ENCODE measurements around the gene SP1.

The SP1 gene

DNA sequence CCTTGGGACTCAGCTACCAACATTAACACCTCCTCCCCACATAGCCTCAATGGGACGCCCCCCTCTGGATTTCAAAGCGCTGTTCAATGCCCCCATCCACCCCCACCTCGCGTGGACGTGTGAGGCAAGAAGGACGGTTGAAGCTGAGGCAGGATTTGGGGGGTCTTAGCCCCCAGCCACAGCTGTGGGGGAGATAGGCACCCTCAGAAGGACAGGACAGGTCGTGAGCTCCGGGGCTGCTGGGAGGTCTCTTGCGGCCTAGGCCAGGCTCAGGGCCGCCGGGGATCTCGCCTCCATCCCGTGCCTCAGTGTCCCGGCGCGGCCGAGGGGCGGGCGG, 35.5 kb upstream of the SP1 start:
- no peaks in the 10 kb centered on the region for H3K36me3 ChIP-seq (ENCODE audit: control insufficient read depth in 4 of 4, insufficient read depth in 4 of 4, low read length in 3 of 4)
- no peak overlapping the region for H3K27ac ChIP-seq (ENCODE audit: insufficient read depth in 1 of 2, low read depth in 1 of 2, low read length in 2 of 2, poor library complexity in 1 of 2, severe bottlenecking in 2 of 2)
- POLR2A ChIA-PET = interaction anchor here (0.6 to 1.7 kb wide), 4 partner anchors 19 to 84 kb away, joined by 3 to 16 read pairs (median 4); no protein-coding TSS in a partner anchor
- peak overlapping the region in 5 of 7 experiments; percentile 25 to 91 (median 45) for H3K4me3 ChIP-seq (ENCODE audit: control insufficient read depth in 1 of 7, extremely low read depth in 1 of 7, insufficient read depth in 4 of 7, low read depth in 2 of 7, low read length in 6 of 7)
- WGBS (ENCODE audit: insufficient coverage) = no CpG with 5 or more reads among the region's 19 CpGs
- H3K4me1 ChIP-seq (ENCODE audit: control extremely low read depth in 1 of 4, control insufficient read depth in 4 of 4, insufficient read depth in 4 of 4, low read length in 3 of 4) = peaks cover 0 to 22% (median 17%) of the 10 kb centered on the region in 4 experiments
- CTCF ChIA-PET = interaction anchor here (0.8 to 15.7 kb wide), 21 partner anchors 16 to 185 kb away, joined by 3 to 489 read pairs (median 7); partner anchors contain the start of genes AAAS, AMHR2, PFDN5 and SP7
- H3K27me3 ChIP-seq (replicated peaks in 2 of 5; ENCODE audit: control insufficient read depth in 4 of 5, insufficient read depth in 5 of 5, low read length in 4 of 5) = peaks cover 0 to 3% (median 0%) of the 10 kb centered on the region in 5 experiments
- no peaks in the 10 kb centered on the region for H3K9me3 ChIP-seq (ENCODE audit: control extremely low read depth in 1 of 5, control insufficient read depth in 4 of 5, insufficient read depth in 2 of 5, low read depth in 1 of 5, low read length in 4 of 5)
- peak in 1 of 3 donors; percentile 37 for DNase-seq

DNA sequence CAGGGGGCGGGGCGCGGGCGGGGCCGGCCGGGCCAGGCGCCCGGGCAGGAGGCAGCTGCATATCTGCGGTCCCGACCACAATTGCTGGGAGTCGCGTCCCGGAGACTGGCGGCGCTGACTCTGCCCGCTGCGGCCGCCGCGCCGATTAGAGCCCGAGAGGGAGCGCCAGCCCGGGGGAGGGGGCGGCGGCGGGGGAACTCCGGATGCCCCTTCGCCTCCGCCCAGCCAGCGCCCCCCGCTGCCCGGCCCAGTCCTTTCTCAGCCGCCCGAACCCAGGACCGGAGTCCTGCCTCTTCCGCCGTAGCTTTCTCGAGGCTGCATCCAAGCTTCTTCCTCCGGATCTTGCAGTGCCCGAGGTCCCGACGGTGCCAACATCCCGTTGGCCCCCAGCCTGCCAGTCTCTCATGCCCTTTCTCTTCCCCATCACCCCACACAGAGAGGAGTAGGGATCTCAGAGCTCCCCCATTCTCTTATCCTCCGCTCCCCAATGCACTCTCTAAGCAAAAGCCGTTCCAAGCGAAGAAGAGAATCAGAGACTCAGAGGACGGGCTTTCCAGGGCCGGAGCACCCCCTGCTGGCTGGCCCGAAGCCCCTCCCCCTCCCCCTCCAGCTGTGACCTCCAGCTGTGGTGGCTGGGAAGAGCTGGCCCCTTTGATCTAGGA, 35.0 kb upstream of the SP1 start:
- ChIA-PET CTCF (interaction anchor here (0.7 to 15.7 kb wide), 32 partner anchors 9 to 185 kb away, joined by 3 to 489 read pairs (median 5); partner anchors contain the start of genes AAAS, AMHR2, MYG1 and PFDN5), POLR2A (interaction anchor here (0.6 to 1.7 kb wide), 7 partner anchors 19 to 148 kb away, joined by 3 to 16 read pairs (median 4); partner anchors contain the start of gene AAAS)
- no peaks in the 10 kb centered on the region for H3K9me3 ChIP-seq (ENCODE audit: control extremely low read depth in 1 of 5, control insufficient read depth in 4 of 5, insufficient read depth in 2 of 5, low read depth in 1 of 5, low read length in 4 of 5)
- WGBS (ENCODE audit: insufficient coverage) = 0% methylated on average over 25 of the region's 50 CpGs
- no peaks in the 10 kb centered on the region for H3K36me3 ChIP-seq (ENCODE audit: control insufficient read depth in 4 of 4, insufficient read depth in 4 of 4, low read length in 3 of 4)
- no peak overlapping the region for H3K27ac ChIP-seq (ENCODE audit: insufficient read depth in 1 of 2, low read depth in 1 of 2, low read length in 2 of 2, poor library complexity in 1 of 2, severe bottlenecking in 2 of 2)
- H3K27me3 ChIP-seq (replicated peaks in 2 of 5; ENCODE audit: control insufficient read depth in 4 of 5, insufficient read depth in 5 of 5, low read length in 4 of 5) = peaks cover 0 to 2% (median 0%) of the 10 kb centered on the region in 5 experiments
- H3K4me3 ChIP-seq (ENCODE audit: control insufficient read depth in 1 of 7, extremely low read depth in 1 of 7, insufficient read depth in 4 of 7, low read depth in 2 of 7, low read length in 6 of 7) = peak overlapping the region; percentile 45 to 91 (median 77)
- DNase-seq = peak; percentile 79 to 82 (median 80)
- H3K4me1 ChIP-seq (ENCODE audit: control extremely low read depth in 1 of 4, control insufficient read depth in 4 of 4, insufficient read depth in 4 of 4, low read length in 3 of 4) = peaks cover 0 to 22% (median 17%) of the 10 kb centered on the region in 4 experiments

DNA sequence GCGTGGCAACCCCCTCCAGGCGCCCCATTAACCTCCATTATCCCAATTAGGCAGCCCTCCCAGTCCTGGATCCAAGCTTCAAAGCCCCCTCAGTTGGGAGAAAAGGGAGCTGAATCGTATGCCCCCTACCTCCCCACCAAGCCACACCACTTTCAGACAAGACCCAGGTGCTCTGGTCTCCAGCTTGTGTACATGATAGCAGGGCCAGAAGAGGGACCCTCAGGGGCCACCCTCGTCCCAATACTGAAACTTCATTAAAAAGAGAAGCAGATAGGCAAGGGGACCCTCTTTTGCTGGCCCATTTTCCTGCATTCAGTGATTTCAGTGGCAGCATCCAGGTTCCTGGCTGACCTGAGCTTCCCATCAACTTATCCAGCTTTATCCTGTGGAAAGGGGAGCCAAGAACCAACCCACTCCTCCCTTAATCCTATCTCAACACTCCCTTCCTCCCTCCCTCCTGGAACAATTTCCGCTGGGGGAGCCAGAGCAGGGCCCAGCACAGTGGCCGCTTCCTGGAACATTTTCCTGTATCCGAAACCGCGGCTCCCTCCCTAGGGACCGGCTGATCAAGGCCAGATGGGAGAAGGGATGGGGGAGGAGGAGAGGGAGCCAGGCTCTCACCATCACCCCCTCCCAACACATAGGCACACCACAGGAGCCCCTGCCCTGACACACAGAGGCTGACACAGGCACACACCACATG, 34.3 kb upstream of the SP1 start:
- CTCF ChIA-PET = interaction anchor here (0.6 to 15.7 kb wide), 35 partner anchors 8 to 186 kb away, joined by 3 to 489 read pairs (median 5); partner anchors contain the start of genes AAAS, AMHR2, MYG1 and PFDN5
- Histone ChIP-seq H3K9me3 (ENCODE audit: control extremely low read depth in 1 of 5, control insufficient read depth in 4 of 5, insufficient read depth in 2 of 5, low read depth in 1 of 5, low read length in 4 of 5) (no peaks in the 10 kb centered on the region), H3K27ac (ENCODE audit: insufficient read depth in 1 of 2, low read depth in 1 of 2, low read length in 2 of 2, poor library complexity in 1 of 2, severe bottlenecking in 2 of 2) (no peak overlapping the region), H3K4me1 (ENCODE audit: control extremely low read depth in 1 of 4, control insufficient read depth in 4 of 4, insufficient read depth in 4 of 4, low read length in 3 of 4) (peaks cover 0 to 22% (median 17%) of the 10 kb centered on the region in 4 experiments), H3K36me3 (ENCODE audit: control insufficient read depth in 4 of 4, insufficient read depth in 4 of 4, low read length in 3 of 4) (no peaks in the 10 kb centered on the region), H3K27me3 (replicated peaks in 2 of 5; ENCODE audit: control insufficient read depth in 4 of 5, insufficient read depth in 5 of 5, low read length in 4 of 5) (peaks cover 0 to 2% (median 0%) of the 10 kb centered on the region in 5 experiments), H3K4me3 (ENCODE audit: control insufficient read depth in 1 of 7, extremely low read depth in 1 of 7, insufficient read depth in 4 of 7, low read depth in 2 of 7, low read length in 6 of 7) (peak overlapping the region in 6 of 7 experiments; percentile 70 to 91 (median 78))
- DNase-seq = no peak
- POLR2A ChIA-PET = interaction anchor here (1.0 to 1.7 kb wide), 5 partner anchors 20 to 148 kb away, joined by 3 to 16 read pairs (median 4); partner anchors contain the start of gene AAAS
- 60% methylated on average over 1 of the region's 10 CpGs for WGBS (ENCODE audit: insufficient coverage)

DNA sequence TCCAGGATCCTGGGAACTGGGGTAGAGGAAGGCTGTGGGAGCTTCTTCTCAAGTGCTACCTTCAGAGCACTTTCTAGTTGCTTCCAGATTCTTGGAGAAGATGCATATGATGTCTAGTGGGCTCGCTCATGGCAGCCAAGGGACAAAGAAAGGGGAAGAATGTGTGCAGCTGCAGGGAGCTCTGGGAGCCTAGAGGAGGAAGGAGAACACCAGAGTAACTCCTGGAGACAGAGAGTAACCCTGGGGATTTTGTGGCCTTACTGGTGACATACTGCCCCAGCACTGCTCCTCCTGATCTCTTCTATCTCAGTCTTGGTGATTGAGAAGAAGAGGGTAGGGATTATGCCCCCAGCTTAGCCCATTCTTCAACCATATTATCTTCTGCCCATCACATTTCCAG, 33.5 kb upstream of the SP1 start:
- CTCF ChIA-PET = interaction anchor here (0.6 to 15.7 kb wide), 15 partner anchors 8 to 163 kb away, joined by 3 to 489 read pairs (median 5); partner anchors contain the start of genes AAAS, AMHR2, PFDN5 and SP7

DNA sequence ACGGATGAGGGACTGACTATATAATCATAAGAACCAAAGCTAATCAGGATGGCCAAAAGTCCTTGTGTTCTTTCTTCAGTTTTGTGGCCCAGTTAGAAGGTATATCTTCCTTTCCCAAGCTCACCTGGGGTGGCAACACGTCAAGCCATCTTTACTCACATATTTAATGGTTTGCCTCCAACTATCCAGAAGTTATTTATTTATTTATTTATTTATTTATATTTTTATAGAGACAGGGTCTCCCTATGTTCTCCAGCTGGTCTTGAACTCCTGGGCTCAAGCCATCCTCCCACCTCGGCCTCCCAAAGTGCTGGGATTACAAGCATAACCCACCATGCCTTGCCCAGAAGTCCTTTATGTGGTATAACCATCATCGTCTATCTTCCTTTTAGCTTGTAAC, 32.1 kb upstream of the SP1 start:
- no peak for DNase-seq
- ChIA-PET CTCF (interaction anchor here (0.5 to 15.7 kb wide), 9 partner anchors 7 to 120 kb away, joined by 3 to 489 read pairs (median 3); partner anchors contain the start of genes AAAS, AMHR2 and SP7), POLR2A (no interaction called here)
- H3K4me3 ChIP-seq (ENCODE audit: control insufficient read depth in 1 of 7, extremely low read depth in 1 of 7, insufficient read depth in 4 of 7, low read depth in 2 of 7, low read length in 6 of 7) = no peak overlapping the region
- 100% methylated on average over 2 of the region's 4 CpGs for WGBS (ENCODE audit: insufficient coverage)
- H3K9me3 ChIP-seq (ENCODE audit: control extremely low read depth in 1 of 5, control insufficient read depth in 4 of 5, insufficient read depth in 2 of 5, low read depth in 1 of 5, low read length in 4 of 5) = no peaks in the 10 kb centered on the region
- H3K27ac ChIP-seq (ENCODE audit: insufficient read depth in 1 of 2, low read depth in 1 of 2, low read length in 2 of 2, poor library complexity in 1 of 2, severe bottlenecking in 2 of 2) = no peak overlapping the region
- peaks cover 1 to 25% (median 19%) of the 10 kb centered on the region in 4 experiments for H3K4me1 ChIP-seq (ENCODE audit: control extremely low read depth in 1 of 4, control insufficient read depth in 4 of 4, insufficient read depth in 4 of 4, low read length in 3 of 4)
- H3K36me3 ChIP-seq (ENCODE audit: control insufficient read depth in 4 of 4, insufficient read depth in 4 of 4, low read length in 3 of 4) = no peaks in the 10 kb centered on the region
- peaks cover 0 to 2% (median 0%) of the 10 kb centered on the region in 5 experiments for H3K27me3 ChIP-seq (replicated peaks in 2 of 5; ENCODE audit: control insufficient read depth in 4 of 5, insufficient read depth in 5 of 5, low read length in 4 of 5)

More for the DNA sequence above, 33.5 kb upstream of the SP1 start:
- no peaks in the 10 kb centered on the region for H3K36me3 ChIP-seq (ENCODE audit: control insufficient read depth in 4 of 4, insufficient read depth in 4 of 4, low read length in 3 of 4)
- H3K9me3 ChIP-seq (ENCODE audit: control extremely low read depth in 1 of 5, control insufficient read depth in 4 of 5, insufficient read depth in 2 of 5, low read depth in 1 of 5, low read length in 4 of 5) = no peaks in the 10 kb centered on the region
- H3K27me3 ChIP-seq (replicated peaks in 2 of 5; ENCODE audit: control insufficient read depth in 4 of 5, insufficient read depth in 5 of 5, low read length in 4 of 5) = peaks cover 0 to 2% (median 0%) of the 10 kb centered on the region in 5 experiments
- no peak overlapping the region for H3K27ac ChIP-seq (ENCODE audit: insufficient read depth in 1 of 2, low read depth in 1 of 2, low read length in 2 of 2, poor library complexity in 1 of 2, severe bottlenecking in 2 of 2)
- DNase-seq = no peak
- 90% methylated on average over 1 of the region's 1 CpG for WGBS (ENCODE audit: insufficient coverage)
- POLR2A ChIA-PET = no interaction called here
- H3K4me3 ChIP-seq (ENCODE audit: control insufficient read depth in 1 of 7, extremely low read depth in 1 of 7, insufficient read depth in 4 of 7, low read depth in 2 of 7, low read length in 6 of 7) = no peak overlapping the region
- H3K4me1 ChIP-seq (ENCODE audit: control extremely low read depth in 1 of 4, control insufficient read depth in 4 of 4, insufficient read depth in 4 of 4, low read length in 3 of 4) = peaks cover 0 to 22% (median 17%) of the 10 kb centered on the region in 4 experiments

DNA sequence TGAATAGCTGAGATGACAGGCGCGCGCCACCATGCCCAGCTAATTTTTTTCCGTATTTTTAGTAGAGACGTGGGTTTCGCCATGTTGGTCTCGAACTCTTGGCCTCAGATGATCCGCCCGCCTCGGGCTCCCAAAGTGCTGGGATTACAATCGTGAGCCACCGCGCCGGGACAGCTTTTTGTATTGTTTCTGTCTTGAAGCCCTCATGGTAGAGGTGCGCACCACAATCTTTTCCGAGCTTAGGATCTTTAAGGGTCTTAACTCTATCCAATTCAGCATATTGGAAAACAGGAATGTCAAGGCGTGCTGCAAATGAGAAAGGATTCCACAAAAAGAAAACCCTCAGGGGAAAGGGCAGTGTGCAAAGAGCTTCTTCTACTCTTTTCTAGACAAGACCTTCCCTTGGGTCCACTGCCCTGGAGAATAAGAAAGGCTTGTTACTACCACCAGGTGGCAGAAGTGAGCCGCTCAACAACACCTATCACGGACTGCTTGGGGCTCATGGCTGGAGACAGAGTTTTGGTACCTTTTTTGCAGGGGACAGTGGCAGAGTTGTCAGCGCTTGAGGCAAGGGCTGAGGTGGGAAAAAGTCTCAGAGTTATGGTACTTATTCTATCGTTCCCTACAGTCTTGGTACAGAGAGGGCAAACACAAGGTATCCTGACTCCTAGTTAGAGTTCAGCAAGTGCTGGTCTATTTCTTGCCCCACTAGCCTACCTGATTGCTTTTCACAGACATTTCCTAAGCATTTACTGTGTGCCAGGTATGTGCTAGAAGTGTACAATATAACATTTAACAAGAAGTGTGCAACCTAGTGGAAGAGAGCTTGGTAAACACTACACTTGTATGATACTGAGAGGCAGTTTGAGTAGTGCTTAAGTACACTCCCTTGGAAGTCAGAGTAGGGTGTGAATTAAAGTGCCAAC, 27.4 kb upstream of the SP1 start:
- no peaks in the 10 kb centered on the region for H3K27me3 ChIP-seq (replicated peaks in 2 of 5; ENCODE audit: control insufficient read depth in 4 of 5, insufficient read depth in 5 of 5, low read length in 4 of 5)
- ChIA-PET CTCF (interaction anchor here (0.5 to 15.7 kb wide), 35 partner anchors 9 to 161 kb away, joined by 3 to 489 read pairs (median 4); partner anchors contain the start of genes AAAS, AMHR2, NPFF and SP1), POLR2A (interaction anchor here (0.9 to 1.2 kb wide), 4 partner anchors 26 to 69 kb away, joined by 3 to 6 read pairs (median 4); no protein-coding TSS in a partner anchor)
- H3K27ac ChIP-seq (ENCODE audit: insufficient read depth in 1 of 2, low read depth in 1 of 2, low read length in 2 of 2, poor library complexity in 1 of 2, severe bottlenecking in 2 of 2) = no peak overlapping the region
- H3K4me1 ChIP-seq (ENCODE audit: control extremely low read depth in 1 of 4, control insufficient read depth in 4 of 4, insufficient read depth in 4 of 4, low read length in 3 of 4) = peaks cover 1 to 8% (median 4%) of the 10 kb centered on the region in 4 experiments
- no peaks in the 10 kb centered on the region for H3K36me3 ChIP-seq (ENCODE audit: control insufficient read depth in 4 of 4, insufficient read depth in 4 of 4, low read length in 3 of 4)
- DNase-seq = peak; percentile 88 to 95 (median 90)
- H3K4me3 ChIP-seq (ENCODE audit: control insufficient read depth in 1 of 7, extremely low read depth in 1 of 7, insufficient read depth in 4 of 7, low read depth in 2 of 7, low read length in 6 of 7) = no peak overlapping the region
- H3K9me3 ChIP-seq (ENCODE audit: control extremely low read depth in 1 of 5, control insufficient read depth in 4 of 5, insufficient read depth in 2 of 5, low read depth in 1 of 5, low read length in 4 of 5) = no peaks in the 10 kb centered on the region
- 66% methylated on average over 21 of the region's 21 CpGs for whole genome bisulfite sequencing (ENCODE audit: insufficient coverage)
